Progenitor cell of endocrine pancreas (in vitro differentiated cells): Measurements from ENCODE around the gene GBA3. TPM values are rescaled to one million over a fixed set of nuclear protein-coding genes. Genes with fewer than 3 reads are reported as not detected.

Experiments
- DNase-seq: peaks from one replicate; pipeline ENCODE4 v3.0.0; 2021; ENCODE audit warnings: low spot score; ENCODE audit not compliant: unreplicated experiment
- H3K27ac Mint-ChIP-seq: 2 replicates; pipeline ENCODE4 v1.8.0; 2021; ENCODE audit warnings: mild to moderate bottlenecking, moderate library complexity, mixed read lengths
- H3K27me3 Mint-ChIP-seq: 2 replicates; pipeline ENCODE4 v1.8.0; 2021; ENCODE audit warnings: mixed read lengths
- H3K36me3 Mint-ChIP-seq: 2 replicates; pipeline ENCODE4 v1.8.0; 2022; ENCODE audit warnings: mixed read lengths; ENCODE audit not compliant: insufficient read depth
- H3K4me1 Mint-ChIP-seq: 2 replicates; pipeline ENCODE4 v1.8.0; 2021; ENCODE audit warnings: low read depth, mixed read lengths
- H3K4me3 Mint-ChIP-seq: 2 replicates; pipeline ENCODE4 v1.8.0; 2021; ENCODE audit warnings: low read depth, mild to moderate bottlenecking, moderate library complexity, mixed read lengths
- H3K9me3 Mint-ChIP-seq: 2 replicates; pipeline ENCODE4 v1.8.0; 2021; ENCODE audit warnings: low read depth, mixed read lengths
- CTCF ChIP-seq: fragments of 200-600 bp; sonication (generic); IDR thresholded peaks from one replicate; pipeline ENCODE4 v1.5.0; 2021; ENCODE audit warnings: antibody characterized with exemption, mild to moderate bottlenecking; ENCODE audit not compliant: unreplicated experiment
- total RNA-seq: library from RNA; stranded (reverse); gene quantifications from 2 replicates; pipeline ENCODE4 v1.2.1, GENCODE V29; 2021

GBA3 gene
- total RNA-seq, 1 donor from 2014 or later, result 0.29 TPM

GRCh38 chr4:22787753-22788375 lies 95.1 kb downstream of the GBA3 start:
- Mint-ChIP-seq H3K27me3 (no peaks in the 10 kb centered on the region), H3K36me3 (no peaks in the 10 kb centered on the region), H3K4me3 (no peak overlapping the region)

GRCh38 chr4:22790631-22791030 lies 97.9 kb downstream of the GBA3 start:
- Mint-ChIP-seq H3K4me3 (no peak overlapping the region), H3K9me3 (no peaks in the 10 kb centered on the region), H3K4me1 (peaks cover 2% of the 10 kb centered on the region), H3K27ac (no peak overlapping the region), H3K36me3 (no peaks in the 10 kb centered on the region), H3K27me3 (no peaks in the 10 kb centered on the region)
- DNase-seq, result no peak
- no peak for TF ChIP-seq CTCF

More at GRCh38 chr4:22787753-22788375, 95.1 kb downstream of the GBA3 start:
- Mint-ChIP-seq H3K9me3 (no peaks in the 10 kb centered on the region), H3K4me1 (peaks cover 2% of the 10 kb centered on the region), H3K27ac (no peak overlapping the region)
- DNase-seq, result no peak
- TF ChIP-seq CTCF, result no peak

GRCh38 chr4:22794732-22795131 lies 102.0 kb downstream of the GBA3 start:
- Mint-ChIP-seq H3K4me3 (no peak overlapping the region), H3K27ac (no peak overlapping the region), H3K36me3 (no peaks in the 10 kb centered on the region), H3K4me1 (no peaks in the 10 kb centered on the region), H3K27me3 (no peaks in the 10 kb centered on the region), H3K9me3 (no peaks in the 10 kb centered on the region)
- no peak for DNase-seq
- TF ChIP-seq CTCF, result no peak

GRCh38 chr4:22801391-22801790 lies 108.7 kb downstream of the GBA3 start:
- Mint-ChIP-seq H3K36me3 (no peaks in the 10 kb centered on the region), H3K27ac (no peak overlapping the region), H3K27me3 (no peaks in the 10 kb centered on the region), H3K4me1 (no peaks in the 10 kb centered on the region), H3K4me3 (no peak overlapping the region), H3K9me3 (no peaks in the 10 kb centered on the region)
- no peak for DNase-seq
- no peak for TF ChIP-seq CTCF

- Mint-ChIP-seq H3K4me3 (no peak overlapping the region), H3K27me3 (no peaks in the 10 kb centered on the region), H3K27ac (no peak overlapping the region), H3K9me3 (no peaks in the 10 kb centered on the region), H3K4me1 (no peaks in the 10 kb centered on the region), H3K36me3 (no peaks in the 10 kb centered on the region)
- no peak for DNase-seq
- TF ChIP-seq CTCF, result no peak
Measured at GRCh38 chr4:22802876-22803275, 110.1 kb downstream of the GBA3 start.
